Calu3 (cell line): ENCODE measurements around the gene KIRREL3. TPM values are rescaled to one million over a fixed set of nuclear protein-coding genes. Genes with fewer than 3 reads are reported as not detected.

Source experiments
- BruUV-seq: library from RNA; stranded (reverse); fragments of 400-500 nt; replicated peaks from 2 replicates; lab custom pipeline; 2021; lab: Mats Ljungman, UMichigan
- CTCF ChIA-PET: fragments of 300-600 bp; sonication (Branson Sonifier 250); formaldehyde crosslinking; loops from one replicate; lab custom pipeline; 2022; ENCODE audit warnings: antibody characterized with exemption; lab: Charles Lee
- DNase-seq: peaks from one replicate; pipeline ENCODE4 v3.0.0; 2022
- H3K27ac Mint-ChIP-seq: one replicate; pipeline ENCODE4 v1.8.0; 2022; ENCODE audit warnings: mixed read lengths; ENCODE audit not compliant: unreplicated experiment
- H3K27me3 Mint-ChIP-seq: one replicate; pipeline ENCODE4 v1.8.0; 2022; ENCODE audit warnings: mixed read lengths; ENCODE audit not compliant: unreplicated experiment
- H3K36me3 Mint-ChIP-seq: one replicate; pipeline ENCODE4 v1.8.0; 2022; ENCODE audit warnings: mild to moderate bottlenecking, moderate library complexity, mixed read lengths; ENCODE audit not compliant: insufficient read depth, unreplicated experiment
- H3K4me1 Mint-ChIP-seq: one replicate; pipeline ENCODE4 v1.8.0; 2022; ENCODE audit warnings: mild to moderate bottlenecking, low read depth, mixed read lengths; ENCODE audit not compliant: unreplicated experiment
- H3K4me3 Mint-ChIP-seq: one replicate; pipeline ENCODE4 v1.8.0; 2022; ENCODE audit warnings: mild to moderate bottlenecking, low read depth, moderate library complexity, mixed read lengths; ENCODE audit not compliant: unreplicated experiment
- H3K9me3 Mint-ChIP-seq: one replicate; pipeline ENCODE4 v1.8.0; 2022; ENCODE audit warnings: low read depth, mixed read lengths; ENCODE audit not compliant: unreplicated experiment
- CTCF ChIP-seq: fragments of 200-600 bp; IDR thresholded peaks from one replicate; pipeline ENCODE4 v1.8.0; 2022; ENCODE audit warnings: antibody characterized with exemption; ENCODE audit not compliant: unreplicated experiment
- intact Hi-C: fragments of 100-400 bp; cut with micrococcal nuclease; formaldehyde crosslinking; loops from one replicate; pipeline ENCODE4 v1.10.0; 2022; ENCODE audit not compliant: unreplicated experiment
- total RNA-seq: library from RNA; stranded (reverse); gene quantifications from 2 replicates; pipeline ENCODE4 v1.2.3, GENCODE V29; 2022

KIRREL3 gene
- total RNA-seq, 1 experiment from 2014 or later = 0.26 TPM

- Mint-ChIP-seq H3K9me3 (peaks cover 2% of the 10 kb centered on the region), H3K4me3 (no peak overlapping the region), H3K4me1 (no peaks in the 10 kb centered on the region), H3K27me3 (peaks cover 42% of the 10 kb centered on the region), H3K27ac (no peak overlapping the region), H3K36me3 (no peaks in the 10 kb centered on the region)
- intact Hi-C loops = no loop called here
- CTCF ChIA-PET = no interaction called here
- no peak for TF ChIP-seq CTCF
- no peak for DNase-seq
- BruUV-seq = no TSS peak
These were observed 533.6 kb downstream of the KIRREL3 start for GRCh38 chr11:126467046-126467370.

GRCh38 chr11:126466236-126467045 lies 534.1 kb downstream of the KIRREL3 start:
- BruUV-seq = no TSS peak
- peaks cover 42% of the 10 kb centered on the region for H3K27me3 Mint-ChIP-seq

GRCh38 chr11:126465573-126466188 lies 534.9 kb downstream of the KIRREL3 start:
- H3K4me3 Mint-ChIP-seq = no peak overlapping the region
- H3K27me3 Mint-ChIP-seq = peaks cover 43% of the 10 kb centered on the region
- TF ChIP-seq CTCF = no peak
- no peaks in the 10 kb centered on the region for H3K4me1 Mint-ChIP-seq
- CTCF ChIA-PET = no interaction called here
- no peak for DNase-seq
- H3K27ac Mint-ChIP-seq = no peak overlapping the region
- intact Hi-C loops = no loop called here
- peaks cover 2% of the 10 kb centered on the region for H3K9me3 Mint-ChIP-seq
- H3K36me3 Mint-ChIP-seq = no peaks in the 10 kb centered on the region
- BruUV-seq = no TSS peak

More at GRCh38 chr11:126466236-126467045, 534.1 kb downstream of the KIRREL3 start:
- no peaks in the 10 kb centered on the region for H3K4me1 Mint-ChIP-seq
- peaks cover 2% of the 10 kb centered on the region for H3K9me3 Mint-ChIP-seq
- H3K36me3 Mint-ChIP-seq = no peaks in the 10 kb centered on the region
- no peak overlapping the region for H3K27ac Mint-ChIP-seq
- CTCF ChIA-PET = interaction anchor here (0.7 kb wide), 1 partner anchor 345 kb away, joined by 3 read pairs; no protein-coding TSS in a partner anchor
- intact Hi-C loops = no loop called here
- no peak overlapping the region for H3K4me3 Mint-ChIP-seq
- DNase-seq = no peak
- TF ChIP-seq CTCF = no peak

- intact Hi-C loops = no loop called here
- no peak for DNase-seq
- CTCF ChIA-PET = interaction anchor here (0.7 kb wide), 1 partner anchor 1540 kb away, joined by 4 read pairs; no protein-coding TSS in a partner anchor
- TF ChIP-seq CTCF = no peak
- H3K4me3 Mint-ChIP-seq = no peak overlapping the region
- peaks cover 52% of the 10 kb centered on the region for H3K27me3 Mint-ChIP-seq
- H3K36me3 Mint-ChIP-seq = no peaks in the 10 kb centered on the region
- no TSS peak for BruUV-seq
- H3K4me1 Mint-ChIP-seq = no peaks in the 10 kb centered on the region
- peaks cover 2% of the 10 kb centered on the region for H3K9me3 Mint-ChIP-seq
- H3K27ac Mint-ChIP-seq = no peak overlapping the region
These were observed 535.8 kb downstream of the KIRREL3 start for GRCh38 chr11:126464796-126465195.
